H1 (cell line): ENCODE measurements around the gene OR5H15. TPM values are rescaled to one million over a fixed set of nuclear protein-coding genes. Genes with fewer than 3 reads are reported as not detected.
"Not testable (repeated sequence)": the region's sequence is repeated elsewhere in the genome, so short reads cannot be mapped to it uniquely, and the experiment has no call there.

Experiments used
- CTCF ChIA-PET: fragments of 300-600 bp; sonication (Branson Sonifier 250); formaldehyde crosslinking; loops from one replicate; lab custom pipeline; 2021; ENCODE audit not compliant: partially characterized antibody; lab: Charles Lee
- POLR2A ChIA-PET: fragments of 300-600 bp; sonication (Branson Sonifier 250); formaldehyde crosslinking; loops from one replicate; lab custom pipeline; 2021; ENCODE audit warnings: inconsistent platforms; ENCODE audit not compliant: partially characterized antibody; lab: Charles Lee
- DNase-seq, 2 experiments: peaks; one replicate each; pipeline versions ENCODE4 v3.0.0 to v3.0.0-alpha.2; 2010 to 2022; ENCODE audit warnings: low spot score in 2 of 2, low read depth in 1 of 2, mixed read lengths in 1 of 2
- FAIRE-seq: peaks from 2 replicates; lab custom pipeline; 2011; peaks lifted over from hg19 to GRCh38; lab: Jason Lieb, UNC
- H2AFZ ChIP-seq: 2 replicates; pipeline ENCODE4 v1.8.1; 2012; ENCODE audit warnings: low read length, inconsistent platforms
- H2AK5ac ChIP-seq: 2 replicates; pipeline ENCODE4 v1.6.1; 2013; ENCODE audit warnings: low read depth, low read length
- H2BK120ac ChIP-seq: replicated peaks from 2 replicates; pipeline ENCODE3; 2013; ENCODE audit warnings: low read depth, low read length, inconsistent platforms
- H2BK12ac ChIP-seq: 2 replicates; pipeline ENCODE4 v1.6.1; 2013; ENCODE audit warnings: low read depth, low read length
- H2BK15ac ChIP-seq: 2 replicates; pipeline ENCODE4 v1.6.1; 2013; ENCODE audit warnings: low read length
- H2BK20ac ChIP-seq: 2 replicates; pipeline ENCODE4 v1.6.1; 2013; ENCODE audit warnings: low read length
- H2BK5ac ChIP-seq: 2 replicates; pipeline ENCODE4 v1.6.1; 2013; ENCODE audit warnings: low read depth, low read length
- H3K14ac ChIP-seq: 2 replicates; pipeline ENCODE4 v1.6.1; 2013; ENCODE audit warnings: inconsistent platforms; ENCODE audit not compliant: insufficient read length
- H3K18ac ChIP-seq: 2 replicates; pipeline ENCODE4 v1.6.1; 2013; ENCODE audit warnings: low read length; ENCODE audit errors: extremely low read depth
- H3K23ac ChIP-seq: 2 replicates; pipeline ENCODE4 v1.6.1; 2013; ENCODE audit warnings: inconsistent platforms; ENCODE audit not compliant: insufficient read length
- H3K23me2 ChIP-seq: 2 replicates; pipeline ENCODE4 v1.6.1; 2013; ENCODE audit warnings: low read depth, low read length
- H3K27ac ChIP-seq: 2 replicates; pipeline ENCODE4 v1.6.1; 2011; ENCODE audit warnings: low read depth, low read length, inconsistent platforms
- H3K27me3 ChIP-seq, 4 experiments: replicated peaks in 1 of 4; 1 replicate in 1 of 4; 2 replicates in 3 of 4; pipeline versions ENCODE4 v1.6.1 to v1.8.1; 2011 to 2013; ENCODE audit warnings: low read length in 3 of 4, mild to moderate bottlenecking in 3 of 4, inconsistent platforms in 2 of 4, mixed read lengths in 2 of 4, moderate library complexity in 1 of 4; ENCODE audit not compliant: control insufficient read depth in 3 of 4, insufficient read depth in 3 of 4; ENCODE audit errors: extremely low read depth in 1 of 4
- H3K36me3 ChIP-seq, 4 experiments: 2 replicates each; pipeline versions ENCODE4 v1.6.1 to v1.8.1; 2011 to 2013; ENCODE audit warnings: mild to moderate bottlenecking in 4 of 4, low read length in 3 of 4, moderate library complexity in 2 of 4, control low read depth in 1 of 4, inconsistent platforms in 1 of 4; ENCODE audit not compliant: insufficient read depth in 4 of 4, control insufficient read depth in 2 of 4
- H3K4ac ChIP-seq: replicated peaks from 2 replicates; pipeline ENCODE3; 2013; ENCODE audit warnings: low read length, low read depth, mixed read lengths, inconsistent platforms; ENCODE audit not compliant: insufficient read length
- H3K4me1 ChIP-seq, 4 experiments: replicated peaks in 1 of 4; 1 replicate in 1 of 4; 2 replicates in 3 of 4; pipeline versions ENCODE4 v1.6.1 to v1.8.1; 2011 to 2013; ENCODE audit warnings: low read length in 3 of 4, inconsistent platforms in 2 of 4, mixed read lengths in 1 of 4; ENCODE audit not compliant: insufficient read depth in 4 of 4, control insufficient read depth in 3 of 4
- H3K4me2 ChIP-seq, 2 experiments: 2 replicates each; pipeline versions ENCODE4 v1.6.1 to v1.8.1; 2011 to 2013; ENCODE audit warnings: low read depth in 2 of 2, low read length in 2 of 2, control low read depth in 1 of 2, inconsistent platforms in 1 of 2, mild to moderate bottlenecking in 1 of 2; ENCODE audit not compliant: insufficient read depth in 1 of 2
- H3K4me3 ChIP-seq, 4 experiments: fragments of 200-600, 300-600 bp in 1 of 4; sonication (generic), shearing (Covaris generic), sonication (Bioruptor Twin) in 1 of 4; 2 replicates each; pipeline versions ENCODE4 v1.5.1 to v1.8.1; 2011 to 2016; ENCODE audit warnings: low read length in 4 of 4, low read depth in 3 of 4, control low read depth in 2 of 4, inconsistent platforms in 2 of 4, mild to moderate bottlenecking in 2 of 4, mixed read lengths in 1 of 4, moderate library complexity in 1 of 4; ENCODE audit not compliant: insufficient read depth in 2 of 4; ENCODE audit errors: extremely low read depth in 1 of 4
- H3K56ac ChIP-seq: replicated peaks from 2 replicates; pipeline ENCODE3; 2013; ENCODE audit warnings: low read depth, mild to moderate bottlenecking, mixed read lengths, low read length, inconsistent platforms; ENCODE audit not compliant: insufficient read length
- H3K79me1 ChIP-seq: 2 replicates; pipeline ENCODE4 v1.6.1; 2013; ENCODE audit warnings: low read depth, low read length, control low read depth
- H3K79me2 ChIP-seq, 2 experiments: 2 replicates each; pipeline versions ENCODE4 v1.6.1 to v1.8.1; 2012 to 2013; ENCODE audit warnings: low read length in 2 of 2, mild to moderate bottlenecking in 2 of 2, inconsistent platforms in 1 of 2; ENCODE audit not compliant: insufficient read depth in 2 of 2, control insufficient read depth in 1 of 2
- H3K9ac ChIP-seq, 4 experiments: replicated peaks in 1 of 4; 1 replicate in 1 of 4; 2 replicates in 3 of 4; pipeline versions ENCODE4 v1.6.1 to v1.8.1; 2011 to 2013; ENCODE audit warnings: low read depth in 3 of 4, low read length in 3 of 4, control low read depth in 2 of 4, mild to moderate bottlenecking in 2 of 4, moderate library complexity in 2 of 4, inconsistent platforms in 1 of 4; ENCODE audit errors: extremely low read depth in 1 of 4
- H3K9me3 ChIP-seq, 2 experiments: 2 replicates each; pipeline versions ENCODE4 v1.6.1 to v1.8.1; 2012 to 2013; ENCODE audit warnings: mild to moderate bottlenecking in 2 of 2, moderate library complexity in 2 of 2, control low read depth in 1 of 2, inconsistent platforms in 1 of 2, low read depth in 1 of 2, low read length in 1 of 2, mixed read lengths in 1 of 2; ENCODE audit not compliant: insufficient read depth in 2 of 2
- H4K20me1 ChIP-seq, 2 experiments: replicated peaks in 1 of 2; 2 replicates each; pipeline versions ENCODE3 to v1.8.1; 2011 to 2013; ENCODE audit warnings: inconsistent platforms in 2 of 2, low read length in 2 of 2, mild to moderate bottlenecking in 1 of 2; ENCODE audit not compliant: insufficient read depth in 2 of 2, control insufficient read depth in 1 of 2
- H4K5ac ChIP-seq: 2 replicates; pipeline ENCODE4 v1.6.1; 2013; ENCODE audit warnings: low read length, low read depth, mixed read lengths, inconsistent platforms; ENCODE audit not compliant: insufficient read length
- H4K8ac ChIP-seq: 2 replicates; pipeline ENCODE4 v1.8.0; 2013; ENCODE audit warnings: mild to moderate bottlenecking, moderate library complexity, low read length, inconsistent platforms; ENCODE audit not compliant: insufficient read depth; ENCODE audit errors: extremely low read depth
- H4K91ac ChIP-seq: replicated peaks from 2 replicates; pipeline ENCODE3; 2013; ENCODE audit warnings: low read length, mixed read lengths, inconsistent platforms; ENCODE audit not compliant: insufficient read length
- WGBS, 2 experiments: shearing (Covaris generic) in 1 of 2; methylation state at CpG; one replicate each; pipeline versions ENCODE4 v1.1.6 to v1.1.7; 2013 to 2015; ENCODE audit warnings: low lambda C conversion rate in 2 of 2, mixed read lengths in 2 of 2, inconsistent platforms in 1 of 2, low coverage in 1 of 2, missing lambda C conversion rate in 1 of 2; ENCODE audit not compliant: insufficient replicate concordance in 2 of 2, insufficient coverage in 1 of 2, insufficient read length in 1 of 2; ENCODE audit errors: extremely low coverage in 1 of 2, missing lambda C conversion rate in 1 of 2; 5-methylcytosine and 5-hydroxymethylcytosine counted together
- polyA plus RNA-seq, 7 experiments: library from polyadenylated mRNA; depleted of rRNA in 3 of 7; stranded (reverse) in 5 of 7; unstranded in 2 of 7; fragments of >200 nt in 5 of 7; fragments of 200-250 nt in 2 of 7; gene quantifications; 1 replicate in 5 of 7; 2 replicates in 1 of 7; 4 replicates in 1 of 7; pipeline versions ENCODE4 v1.2.1 to v1.2.3, GENCODE V29; 2011 to 2013; ENCODE audit warnings: missing spikeins in 2 of 7, mixed read lengths in 2 of 7
- total RNA-seq: library from RNA; stranded (reverse); fragmentation: NEBNext Ultra II Directional; extraction: Animal tissue kit (Norgen Biotek cat#: 25700); gene quantifications from 2 replicates; pipeline ENCODE4 v1.2.1, GENCODE V29; 2021

Gene OR5H15
- total and polyA plus RNA-seq, 2 of the 8 experiments (the other 6 are each of a cell fraction or from before 2014, with no cell fraction given), result not detected

DNA sequence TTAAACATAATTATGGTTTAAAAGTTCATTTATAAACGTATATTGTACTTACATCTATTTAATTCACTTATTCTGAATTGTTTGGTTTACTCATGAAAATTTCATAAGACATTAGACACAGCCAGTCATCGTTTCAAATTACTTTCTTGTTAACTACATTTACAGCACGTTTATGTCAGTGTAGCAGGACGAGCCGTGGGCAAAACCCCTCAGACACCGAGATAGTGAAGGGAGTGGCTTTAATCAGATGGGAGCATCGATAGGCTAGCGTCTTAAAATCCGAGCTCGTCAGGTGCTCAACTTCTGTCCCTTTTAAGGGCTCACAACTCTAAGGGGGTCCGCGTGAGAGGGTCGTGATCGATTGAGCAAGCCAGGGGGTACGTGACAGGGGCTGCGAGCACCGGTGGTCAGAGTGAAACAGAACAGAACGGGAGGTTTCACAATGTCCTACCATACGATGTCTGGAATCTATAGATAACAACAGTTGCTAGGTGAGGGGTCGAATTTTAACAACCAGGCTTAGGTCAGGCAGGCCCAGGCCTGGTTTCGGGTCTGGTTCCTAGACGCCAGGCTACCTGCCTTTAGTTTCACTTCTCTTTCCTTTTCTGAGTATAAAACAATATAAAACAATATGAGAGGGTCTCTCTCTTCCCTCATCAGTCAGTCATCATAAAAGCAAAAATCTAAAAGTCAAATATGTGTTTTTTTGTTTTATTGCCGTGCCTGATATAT lies 28.5 kb upstream of the OR5H15 start:
- H3K4ac ChIP-seq, H2BK120ac ChIP-seq, H3K4me3 ChIP-seq, H3K27ac ChIP-seq, CTCF ChIA-PET, DNase-seq, H2AFZ ChIP-seq, H4K8ac ChIP-seq, H2BK12ac ChIP-seq, H3K27me3 ChIP-seq, POLR2A ChIA-PET, H3K36me3 ChIP-seq, H2BK15ac ChIP-seq, H3K4me2 ChIP-seq, H4K20me1 ChIP-seq, H3K23me2 ChIP-seq, H4K91ac ChIP-seq, H3K9ac ChIP-seq, H2BK5ac ChIP-seq, H3K14ac ChIP-seq, H3K9me3 ChIP-seq, H3K18ac ChIP-seq, H3K4me1 ChIP-seq, H3K56ac ChIP-seq, H3K79me1 ChIP-seq, H4K5ac ChIP-seq, H2AK5ac ChIP-seq, H3K79me2 ChIP-seq, H2BK20ac ChIP-seq, FAIRE-seq, H3K23ac ChIP-seq: not testable (repeated sequence)
- WGBS, 2 experiments, result 92% methylated on average over 23 of the region's 23 CpGs; no CpG with 5 or more reads in 1 of the 2 experiments
